GM12878 (cell line): ENCODE results near the gene TENT4B. TPM values are rescaled to one million over a fixed set of nuclear protein-coding genes. Genes with fewer than 3 reads are reported as not detected.
A peak's percentile ranks its signal among the peaks of the same experiment; 100 is the strongest.

Source experiments
- BCLAF1 ChIP-seq: fragments of 450-650 bp; IDR thresholded peaks from 2 replicates; pipeline ENCODE4 v1.6.1; 2017; ENCODE audit warnings: antibody characterized with exemption, mild to moderate bottlenecking, moderate library complexity
- BHLHE40 ChIP-seq, 2 experiments: fragments of 450-650 bp in 1 of 2; IDR thresholded peaks; 2 replicates each; pipeline ENCODE4 v1.6.1; 2011 to 2017; ENCODE audit warnings: low read depth in 2 of 2, borderline replicate concordance in 1 of 2, improper control_type of control experiment in 1 of 2, low read length in 1 of 2, mild to moderate bottlenecking in 1 of 2
- CEBPZ ChIP-seq: fragments of 150-350 bp; IDR thresholded peaks from 2 replicates; pipeline ENCODE4 v1.6.1; 2016; ENCODE audit warnings: low read depth, low read length
- CREB1 ChIP-seq: IDR thresholded peaks from 2 replicates; pipeline ENCODE4 v1.6.1; 2012; ENCODE audit warnings: low read depth, mild to moderate bottlenecking, inconsistent platforms
- CTCF ChIP-seq, 3 experiments: IDR thresholded peaks in 2 of 3; conservative IDR thresholded peaks in 1 of 3; 2 replicates each; pipeline ENCODE4 v1.5.1; 2011; ENCODE audit warnings: low read depth in 3 of 3, low read length in 3 of 3, mild to moderate bottlenecking in 3 of 3, control low read depth in 2 of 3, moderate library complexity in 2 of 3, inconsistent platforms in 1 of 3, mixed read lengths in 1 of 3; ENCODE audit not compliant: control insufficient read depth in 2 of 3, insufficient read depth in 1 of 3; ENCODE audit errors: extremely low read depth in 1 of 3
- DPF2 ChIP-seq: fragments of 450-650 bp; IDR thresholded peaks from 2 replicates; pipeline ENCODE4 v1.6.1; 2017; ENCODE audit warnings: mild to moderate bottlenecking
- FOXK2 ChIP-seq: fragments of 450-650 bp; IDR thresholded peaks from 2 replicates; pipeline ENCODE4 v1.6.1; 2017; ENCODE audit warnings: mild to moderate bottlenecking, moderate library complexity
- IKZF1 ChIP-seq: fragments of 450-650 bp; conservative IDR thresholded peaks from 2 replicates; pipeline ENCODE4 v1.6.1; 2017; ENCODE audit warnings: antibody characterized with exemption, mild to moderate bottlenecking
- KLF5 ChIP-seq: fragments of 450-650 bp; IDR thresholded peaks from 2 replicates; pipeline ENCODE4 v1.6.1; 2014; ENCODE audit warnings: mild to moderate bottlenecking; ENCODE audit not compliant: partially characterized antibody
- NFIC ChIP-seq: IDR thresholded peaks from 2 replicates; pipeline ENCODE4 v1.6.1; 2012; ENCODE audit warnings: low read depth, mild to moderate bottlenecking, inconsistent platforms, low read length, moderate library complexity
- NR2F1 ChIP-seq: fragments of 450-650 bp; conservative IDR thresholded peaks from 2 replicates; pipeline ENCODE4 v1.6.1; 2017; ENCODE audit warnings: mild to moderate bottlenecking
- NRF1 ChIP-seq: conservative IDR thresholded peaks from 2 replicates; pipeline ENCODE4 v1.6.1; 2011; ENCODE audit warnings: mild to moderate bottlenecking, low read depth, low read length, improper control_type of control experiment
- RAD21 ChIP-seq: IDR thresholded peaks from 2 replicates; pipeline ENCODE4 v1.6.1; 2011; ENCODE audit warnings: mild to moderate bottlenecking, low read depth, low read length, moderate library complexity; ENCODE audit not compliant: insufficient read depth
- RUNX3 ChIP-seq: IDR thresholded peaks from 2 replicates; pipeline ENCODE4 v1.6.1; 2012; ENCODE audit warnings: low read length, inconsistent platforms
- SIX5 ChIP-seq: IDR thresholded peaks from 2 replicates; pipeline ENCODE4 v1.6.1; 2011; ENCODE audit warnings: mild to moderate bottlenecking, low read depth, low read length, moderate library complexity; ENCODE audit not compliant: severe bottlenecking
- SP1 ChIP-seq: IDR thresholded peaks from one replicate; pipeline ENCODE4 v1.6.1; 2011; ENCODE audit warnings: low read depth, low read length
- SREBF2 ChIP-seq: IDR thresholded peaks from 2 replicates; pipeline ENCODE4 v1.6.1; 2012; ENCODE audit warnings: mild to moderate bottlenecking, low read length
- STAT1 ChIP-seq: fragments of 450-650 bp; conservative IDR thresholded peaks from 2 replicates; pipeline ENCODE4 v1.6.1; 2014; ENCODE audit warnings: antibody characterized with exemption, mild to moderate bottlenecking
- TAF1 ChIP-seq: IDR thresholded peaks from 2 replicates; pipeline ENCODE4 v1.6.1; 2011; ENCODE audit warnings: mild to moderate bottlenecking, low read depth, low read length, borderline replicate concordance
- TBL1XR1 ChIP-seq: IDR thresholded peaks from 2 replicates; pipeline ENCODE4 v1.6.1; 2012; ENCODE audit warnings: low read depth, low read length, improper control_type of control experiment
- ZBTB33 ChIP-seq: fragments of 450-650 bp; IDR thresholded peaks from 2 replicates; pipeline ENCODE4 v1.6.1; 2017; ENCODE audit warnings: mild to moderate bottlenecking
- ZNF24 ChIP-seq: fragments of 450-650 bp; IDR thresholded peaks from 2 replicates; pipeline ENCODE4 v1.6.1; 2017; ENCODE audit warnings: antibody characterized with exemption, mild to moderate bottlenecking
- polyA plus RNA-seq, 11 experiments: library from polyadenylated mRNA; depleted of rRNA in 4 of 11; unstranded in 6 of 11; stranded (reverse) in 5 of 11; fragments of >200 nt; fragmentation: Nextera tagmentation in 4 of 11; fragmentation: Illumina TruSeq in 1 of 11; extraction: Ambion mirVana in 4 of 11; extraction: Trizol in 1 of 11; gene quantifications; 1 replicate in 1 of 11; 2 replicates in 10 of 11; pipeline versions ENCODE4 v1.2.1 to v1.2.3, GENCODE V29; 2011 to 2016; ENCODE audit warnings: inconsistent platforms in 2 of 11, missing spikeins in 2 of 11, low read depth in 1 of 11
- total RNA-seq, 4 experiments: library from RNA; depleted of rRNA in 3 of 4; stranded (reverse); fragments of >200 nt in 3 of 4; fragmentation: Illumina TruSeq in 1 of 4; extraction: Trizol in 1 of 4; gene quantifications; 2 replicates each; pipeline versions ENCODE4 v1.2.1 to v1.2.3, GENCODE V29; 2013 to 2021

Gene TENT4B
- total and polyA plus RNA-seq, 10 of the 15 experiments (the other 5 are each of a cell fraction or from before 2014, with no cell fraction given) = 4.4 to 16.7 (median 10.8) TPM

- peak; percentile 73; the same call in 1 of the 2 replicates for TF ChIP-seq DPF2
- TF ChIP-seq SIX5 = no peak
- no peak for TF ChIP-seq CEBPZ
- no peak for TF ChIP-seq ZBTB33
- TF ChIP-seq FOXK2 = no peak
- TF ChIP-seq NR2F1 = peak; percentile 78
- TF ChIP-seq BHLHE40 (IDR thresholded peaks at IDR 0.05; ENCODE audit: borderline replicate concordance in 1 of 2, low read depth in 2 of 2, low read length in 1 of 2) = peak; percentile 94 to 95
- TF ChIP-seq NRF1 = no peak
- TF ChIP-seq NFIC = peak; percentile 90
- no peak for TF ChIP-seq SREBF2
- TF ChIP-seq IKZF1 = peak; percentile 65; the same call in 1 of the 2 replicates
- no peak for TF ChIP-seq CTCF (IDR thresholded peaks at IDR 0.05 in 2 of 3, conservative IDR thresholded peaks at IDR 0.05 in 1 of 3; ENCODE audit: control insufficient read depth in 2 of 3, extremely low read depth in 1 of 3, insufficient read depth in 1 of 3, low read depth in 3 of 3, low read length in 3 of 3)
- no peak for TF ChIP-seq KLF5
- TF ChIP-seq TBL1XR1 = peak; percentile 45; the same call in 1 of the 2 replicates
- peak; percentile 70 for TF ChIP-seq CREB1
- no peak for TF ChIP-seq STAT1
- TF ChIP-seq TAF1 = peak; percentile 43; the same call in 1 of the 2 replicates
- no peak for TF ChIP-seq BCLAF1
- peak; percentile 98 for TF ChIP-seq RUNX3
- peak; percentile 16; the same call in 1 of the 2 replicates for TF ChIP-seq RAD21
- TF ChIP-seq SP1 = peak; percentile 64
- TF ChIP-seq ZNF24 = no peak
Measured at GRCh38 chr16:50152351-50152806, 727 bp upstream of the TENT4B start (continued).
